ENCODE data around the gene CEBPE. TPM values are rescaled to one million over a fixed set of nuclear protein-coding genes. Genes with fewer than 3 reads are reported as not detected.
"Not testable (repeated sequence)": the region's sequence is repeated elsewhere in the genome, so short reads cannot be mapped to it uniquely, and the experiment has no call there.

Gene CEBPE
- total and polyA plus RNA-seq, 2 donors: 0.87 to 2.5 TPM

DNA sequence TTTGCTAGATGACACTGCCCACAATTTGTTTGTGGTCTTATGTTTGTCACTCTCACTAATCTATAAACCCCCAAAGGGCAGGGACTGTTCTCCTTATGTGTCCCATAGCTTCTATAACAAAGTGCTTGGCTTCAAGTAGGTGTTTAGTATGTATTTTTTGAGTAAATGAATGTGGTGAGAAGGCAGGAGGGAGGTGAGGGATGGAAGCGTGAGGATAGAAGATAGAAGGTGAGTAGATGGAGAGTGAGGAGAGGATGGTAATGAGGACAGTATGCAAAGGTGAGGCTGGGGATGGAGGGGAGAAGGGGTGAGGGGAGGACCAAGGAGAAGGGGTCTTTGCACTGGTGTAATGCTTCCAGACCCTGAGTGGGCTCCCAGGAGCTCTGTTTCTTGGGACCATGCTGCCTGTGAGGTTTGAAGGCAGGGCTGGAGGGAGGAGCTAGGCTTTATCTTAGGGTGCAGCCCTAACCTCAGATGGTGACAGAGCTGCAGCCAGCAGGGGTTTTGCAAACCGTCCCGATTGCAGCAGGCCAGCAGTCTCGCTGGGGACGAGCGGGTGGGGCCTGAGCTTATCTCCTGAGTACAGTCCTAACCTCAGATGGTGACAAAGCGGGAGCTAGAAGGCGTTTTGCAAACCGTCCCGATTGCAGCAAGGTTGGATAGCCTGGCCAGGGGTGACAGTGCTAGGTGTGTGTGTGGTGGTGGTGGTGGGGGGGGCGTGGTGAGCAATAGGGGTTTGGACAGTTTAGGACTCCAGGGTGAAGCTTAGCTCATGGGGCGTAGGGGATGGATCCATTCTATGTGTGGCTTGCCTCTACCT, 6.5 kb downstream of the CEBPE start:
- Histone ChIP-seq H3K27ac (ENCODE audit: low read depth in 1 of 2, low read length in 1 of 2) (no peak overlapping the region), H3K4me3 (ENCODE audit: low read length in 2 of 2) (no peak overlapping the region), H3K36me3 (ENCODE audit: control insufficient read depth in 2 of 2, insufficient read depth in 2 of 2, low read length in 1 of 2) (no peaks in the 10 kb centered on the region), H3K27me3 (ENCODE audit: control insufficient read depth in 2 of 2, insufficient read depth in 1 of 2, low read length in 1 of 2) (peaks cover 3 to 42% of the 10 kb centered on the region in 2 donors), H3K9me3 (ENCODE audit: control insufficient read depth in 2 of 2, insufficient read depth in 1 of 2, low read length in 1 of 2) (peaks cover 0 to 3% of the 10 kb centered on the region in 2 donors), H3K4me1 (ENCODE audit: control insufficient read depth in 2 of 2, insufficient read depth in 2 of 2, low read length in 2 of 2) (no peaks in the 10 kb centered on the region)
- DNase-seq (ENCODE audit: low read depth in 6 of 9, low spot score in 9 of 9): no peak
- 37% methylated on average over 12 of the region's 12 CpGs for WGBS

DNA sequence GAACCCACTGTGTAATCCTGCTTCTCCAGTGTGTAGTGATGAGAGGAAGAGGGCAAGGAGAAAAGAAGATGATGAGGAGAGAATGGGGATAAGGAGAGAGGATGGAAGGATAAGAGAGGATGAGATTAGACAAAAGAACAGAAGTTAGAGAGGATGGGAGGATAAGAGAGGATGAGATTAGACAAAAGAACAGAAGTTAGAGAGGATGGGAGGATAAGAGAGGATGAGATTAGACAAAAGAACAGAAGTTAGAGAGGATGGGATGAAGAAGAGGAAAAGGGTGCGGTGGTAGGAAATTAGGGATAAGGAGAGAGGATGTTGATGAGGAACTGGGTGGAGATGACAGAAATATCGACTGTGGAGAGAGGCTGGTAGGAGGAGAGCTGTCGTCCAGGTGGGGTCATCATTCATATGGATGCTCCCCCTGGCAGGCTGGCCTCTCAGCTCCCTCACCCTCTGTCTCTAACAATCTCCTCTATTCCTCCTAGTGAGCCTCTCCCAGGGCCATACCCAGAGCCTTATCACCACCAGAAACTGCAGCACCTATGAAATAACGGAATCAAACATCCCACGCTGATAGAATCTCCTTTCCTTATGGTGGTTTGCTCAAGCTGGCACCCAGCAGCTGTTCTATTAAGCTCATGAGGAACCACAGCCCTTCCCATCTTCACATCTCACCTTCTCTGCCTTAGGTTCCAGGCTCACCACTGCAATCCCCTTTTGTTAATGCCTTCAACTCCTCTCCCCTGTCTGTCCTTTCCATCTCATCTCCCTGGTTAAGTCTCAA, 8.3 kb downstream of the CEBPE start:
- 64% methylated on average over 5 of the region's 5 CpGs for WGBS
- no peak for DNase-seq (ENCODE audit: low read depth in 6 of 9, low spot score in 9 of 9)
- Histone ChIP-seq H3K27ac (ENCODE audit: low read depth in 1 of 2, low read length in 1 of 2) (no peak overlapping the region), H3K4me3 (ENCODE audit: low read length in 2 of 2) (no peak overlapping the region), H3K27me3 (ENCODE audit: control insufficient read depth in 2 of 2, insufficient read depth in 1 of 2, low read length in 1 of 2) (peaks cover 3 to 42% of the 10 kb centered on the region in 2 donors), H3K4me1 (ENCODE audit: control insufficient read depth in 2 of 2, insufficient read depth in 2 of 2, low read length in 2 of 2) (no peaks in the 10 kb centered on the region), H3K36me3 (ENCODE audit: control insufficient read depth in 2 of 2, insufficient read depth in 2 of 2, low read length in 1 of 2) (no peaks in the 10 kb centered on the region), H3K9me3 (ENCODE audit: control insufficient read depth in 2 of 2, insufficient read depth in 1 of 2, low read length in 1 of 2) (peaks cover 0 to 3% of the 10 kb centered on the region in 2 donors)

DNA sequence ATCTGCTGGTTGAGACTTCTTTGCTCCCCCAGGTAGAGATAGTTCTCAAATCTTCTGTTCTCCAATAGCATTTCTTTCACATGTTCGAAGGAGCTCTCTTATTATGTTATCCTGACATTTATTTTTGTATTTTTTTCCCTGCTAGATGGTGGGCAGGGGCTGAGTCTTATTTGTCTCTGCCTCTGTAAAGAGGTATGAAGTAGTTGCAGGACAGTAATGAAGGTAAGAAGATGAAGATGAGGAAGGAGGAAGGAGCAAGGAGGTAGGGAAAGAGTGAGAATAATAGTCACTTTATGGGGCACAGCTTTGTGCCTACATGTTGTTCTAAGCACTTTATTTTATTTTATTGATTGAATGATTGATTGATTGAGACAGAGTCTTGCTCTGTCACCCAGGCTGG, 9.3 kb downstream of the CEBPE start:
- 95% methylated on average over 1 of the region's 1 CpG for WGBS

DNA sequence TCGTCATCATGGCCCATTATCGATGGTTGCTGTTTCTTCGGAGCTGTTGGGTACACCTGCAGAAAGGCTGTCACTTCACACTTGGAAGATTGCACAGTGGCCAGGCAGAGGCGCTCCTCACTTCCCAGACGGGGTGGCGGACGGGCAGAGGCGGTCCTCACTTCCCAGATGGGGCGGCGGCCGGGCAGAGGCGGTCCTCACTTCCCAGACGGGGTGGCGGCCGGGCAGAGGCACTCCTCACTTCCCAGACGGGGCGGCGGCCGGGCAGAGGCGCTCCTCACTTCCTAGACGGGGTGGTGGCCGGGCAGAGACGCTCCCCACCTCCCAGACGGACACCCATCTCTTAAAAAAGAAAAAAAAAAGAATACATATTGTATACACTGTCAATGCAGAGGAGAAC, 10.9 kb downstream of the CEBPE start:
- H3K27me3 ChIP-seq (ENCODE audit: control insufficient read depth in 2 of 2, insufficient read depth in 1 of 2, low read length in 1 of 2): peaks cover 3 to 30% of the 10 kb centered on the region in 2 donors
- H3K4me3 ChIP-seq (ENCODE audit: low read length in 2 of 2); H3K9me3 ChIP-seq (ENCODE audit: control insufficient read depth in 2 of 2, insufficient read depth in 1 of 2, low read length in 1 of 2); DNase-seq (ENCODE audit: low read depth in 6 of 9, low spot score in 9 of 9); H3K27ac ChIP-seq (ENCODE audit: low read depth in 1 of 2, low read length in 1 of 2); H3K4me1 ChIP-seq (ENCODE audit: control insufficient read depth in 2 of 2, insufficient read depth in 2 of 2, low read length in 2 of 2); H3K36me3 ChIP-seq (ENCODE audit: control insufficient read depth in 2 of 2, insufficient read depth in 2 of 2, low read length in 1 of 2): not testable (repeated sequence)
- 96% methylated on average over 24 of the region's 24 CpGs for WGBS

More for the DNA sequence above, 9.3 kb downstream of the CEBPE start:
- no peaks in the 10 kb centered on the region for H3K4me1 ChIP-seq (ENCODE audit: control insufficient read depth in 2 of 2, insufficient read depth in 2 of 2, low read length in 2 of 2)
- H3K9me3 ChIP-seq (ENCODE audit: control insufficient read depth in 2 of 2, insufficient read depth in 1 of 2, low read length in 1 of 2): peaks cover 0 to 3% of the 10 kb centered on the region in 2 donors
- DNase-seq (ENCODE audit: low read depth in 6 of 9, low spot score in 9 of 9): no peak
- H3K4me3 ChIP-seq (ENCODE audit: low read length in 2 of 2): no peak overlapping the region
- peaks cover 3 to 39% of the 10 kb centered on the region in 2 donors for H3K27me3 ChIP-seq (ENCODE audit: control insufficient read depth in 2 of 2, insufficient read depth in 1 of 2, low read length in 1 of 2)
- no peaks in the 10 kb centered on the region for H3K36me3 ChIP-seq (ENCODE audit: control insufficient read depth in 2 of 2, insufficient read depth in 2 of 2, low read length in 1 of 2)
- H3K27ac ChIP-seq (ENCODE audit: low read depth in 1 of 2, low read length in 1 of 2): no peak overlapping the region

DNA sequence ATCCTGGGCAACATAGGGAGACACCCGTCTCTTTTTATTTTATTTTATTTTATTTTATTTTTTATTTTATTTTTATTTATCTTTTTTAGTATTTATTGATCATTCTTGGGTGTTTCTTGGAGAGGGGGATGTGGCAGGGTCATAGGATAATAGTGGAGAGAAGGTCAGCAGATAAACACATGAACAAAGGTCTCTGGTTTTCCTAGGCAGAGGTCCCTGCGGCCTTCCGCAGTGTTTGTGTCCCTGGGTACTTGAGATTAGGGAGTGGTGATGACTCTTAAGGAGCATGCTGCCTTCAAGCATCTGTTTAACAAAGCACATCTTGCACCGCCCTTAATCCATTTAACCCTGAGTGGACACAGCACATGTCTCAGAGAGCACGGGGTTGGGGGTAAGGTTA, 11.4 kb downstream of the CEBPE start:
- not testable (repeated sequence) for H3K9me3 ChIP-seq (ENCODE audit: control insufficient read depth in 2 of 2, insufficient read depth in 1 of 2, low read length in 1 of 2); H3K36me3 ChIP-seq (ENCODE audit: control insufficient read depth in 2 of 2, insufficient read depth in 2 of 2, low read length in 1 of 2); H3K4me3 ChIP-seq (ENCODE audit: low read length in 2 of 2); H3K27ac ChIP-seq (ENCODE audit: low read depth in 1 of 2, low read length in 1 of 2); H3K4me1 ChIP-seq (ENCODE audit: control insufficient read depth in 2 of 2, insufficient read depth in 2 of 2, low read length in 2 of 2); DNase-seq (ENCODE audit: low read depth in 6 of 9, low spot score in 9 of 9)
- peaks cover 3 to 26% of the 10 kb centered on the region in 2 donors for H3K27me3 ChIP-seq (ENCODE audit: control insufficient read depth in 2 of 2, insufficient read depth in 1 of 2, low read length in 1 of 2)
- 98% methylated on average over 3 of the region's 5 CpGs for WGBS

DNA sequence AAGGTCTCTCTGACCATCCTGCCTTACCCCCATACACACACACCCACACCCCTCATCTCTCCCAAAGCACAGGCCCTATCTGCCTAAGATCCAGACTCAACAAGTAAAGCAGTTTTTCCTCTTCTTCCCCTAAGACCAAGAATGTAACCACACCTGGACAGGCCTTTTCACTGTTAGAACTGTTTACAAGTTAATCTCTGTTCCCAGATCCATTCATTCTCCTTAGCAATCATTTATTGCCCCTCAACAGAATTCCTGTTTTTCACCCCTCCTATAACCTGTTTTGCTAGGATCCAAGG, 12.4 kb downstream of the CEBPE start:
- no peak for DNase-seq (ENCODE audit: low read depth in 6 of 9, low spot score in 9 of 9)
- H3K36me3 ChIP-seq (ENCODE audit: control insufficient read depth in 2 of 2, insufficient read depth in 2 of 2, low read length in 1 of 2): no peaks in the 10 kb centered on the region
- no peak overlapping the region for H3K27ac ChIP-seq (ENCODE audit: low read depth in 1 of 2, low read length in 1 of 2)
- H3K4me3 ChIP-seq (ENCODE audit: low read length in 2 of 2): no peak overlapping the region
- H3K27me3 ChIP-seq (ENCODE audit: control insufficient read depth in 2 of 2, insufficient read depth in 1 of 2, low read length in 1 of 2): peaks cover 3 to 18% of the 10 kb centered on the region in 2 donors
- H3K9me3 ChIP-seq (ENCODE audit: control insufficient read depth in 2 of 2, insufficient read depth in 1 of 2, low read length in 1 of 2): peaks cover 0 to 3% of the 10 kb centered on the region in 2 donors
- no peaks in the 10 kb centered on the region for H3K4me1 ChIP-seq (ENCODE audit: control insufficient read depth in 2 of 2, insufficient read depth in 2 of 2, low read length in 2 of 2)

- Histone ChIP-seq H3K4me3 (ENCODE audit: low read length in 2 of 2) (no peak overlapping the region), H3K27ac (ENCODE audit: low read depth in 1 of 2, low read length in 1 of 2) (no peak overlapping the region), H3K36me3 (ENCODE audit: control insufficient read depth in 2 of 2, insufficient read depth in 2 of 2, low read length in 1 of 2) (no peaks in the 10 kb centered on the region), H3K4me1 (ENCODE audit: control insufficient read depth in 2 of 2, insufficient read depth in 2 of 2, low read length in 2 of 2) (no peaks in the 10 kb centered on the region), H3K9me3 (ENCODE audit: control insufficient read depth in 2 of 2, insufficient read depth in 1 of 2, low read length in 1 of 2) (peaks cover 0 to 3% of the 10 kb centered on the region in 2 donors), H3K27me3 (ENCODE audit: control insufficient read depth in 2 of 2, insufficient read depth in 1 of 2, low read length in 1 of 2) (peaks cover 0 to 7% of the 10 kb centered on the region in 2 donors)
- WGBS: 97% methylated on average over 4 of the region's 4 CpGs
- no peak for DNase-seq (ENCODE audit: low read depth in 6 of 9, low spot score in 9 of 9)
These were observed 13.7 kb downstream of the CEBPE start for GRCh38 chr14:23105348-23105824.

- Histone ChIP-seq H3K27me3 (ENCODE audit: control insufficient read depth in 2 of 2, insufficient read depth in 1 of 2, low read length in 1 of 2) (peaks cover 0 to 2% of the 10 kb centered on the region in 2 donors), H3K9me3 (ENCODE audit: control insufficient read depth in 2 of 2, insufficient read depth in 1 of 2, low read length in 1 of 2) (peaks cover 0 to 3% of the 10 kb centered on the region in 2 donors), H3K4me1 (ENCODE audit: control insufficient read depth in 2 of 2, insufficient read depth in 2 of 2, low read length in 2 of 2) (no peaks in the 10 kb centered on the region), H3K27ac (ENCODE audit: low read depth in 1 of 2, low read length in 1 of 2) (no peak within 1 kb of the TSS), H3K36me3 (ENCODE audit: control insufficient read depth in 2 of 2, insufficient read depth in 2 of 2, low read length in 1 of 2) (no peaks in the 10 kb centered on the region), H3K4me3 (ENCODE audit: low read length in 2 of 2) (no peak within 1 kb of the TSS)
- DNase-seq (ENCODE audit: low read depth in 6 of 9, low spot score in 9 of 9): no peak
- WGBS: 92% methylated on average over 11 of the region's 11 CpGs
These were observed 14.3 kb downstream of the CEBPE start, which contains the start of gene CIROP for GRCh38 chr14:23104591-23105347. Gene CIROP, minus strand, starts transcription at chr14:23104989. Its CDS starts 69 bp downstream, at chr14:23104920.
